Thyroid gland (tissue), 4 donors: ENCODE results near the gene CDK19.

Source experiments
- POLR2A ChIP-seq, 2 donors: fragments of 450-650 bp; IDR thresholded peaks; one replicate each; pipeline ENCODE4 v1.6.1; 2017; ENCODE audit warnings: antibody characterized with exemption in 2 of 2, mild to moderate bottlenecking in 2 of 2, moderate library complexity in 1 of 2
- TF ChIP-seq, protein P1 (sequence below), 6 experiments: fragments of 200-600 bp in 3 of 6; fragments of 450-650 bp in 3 of 6; sonication (generic) in 3 of 6; IDR thresholded peaks; one replicate each; pipeline ENCODE4 v1.5.1; 2016 to 2019; ENCODE audit warnings: antibody characterized with exemption in 6 of 6, mild to moderate bottlenecking in 2 of 6, inconsistent platforms in 1 of 6, moderate library complexity in 1 of 6

- TF ChIP-seq, protein P1, sequence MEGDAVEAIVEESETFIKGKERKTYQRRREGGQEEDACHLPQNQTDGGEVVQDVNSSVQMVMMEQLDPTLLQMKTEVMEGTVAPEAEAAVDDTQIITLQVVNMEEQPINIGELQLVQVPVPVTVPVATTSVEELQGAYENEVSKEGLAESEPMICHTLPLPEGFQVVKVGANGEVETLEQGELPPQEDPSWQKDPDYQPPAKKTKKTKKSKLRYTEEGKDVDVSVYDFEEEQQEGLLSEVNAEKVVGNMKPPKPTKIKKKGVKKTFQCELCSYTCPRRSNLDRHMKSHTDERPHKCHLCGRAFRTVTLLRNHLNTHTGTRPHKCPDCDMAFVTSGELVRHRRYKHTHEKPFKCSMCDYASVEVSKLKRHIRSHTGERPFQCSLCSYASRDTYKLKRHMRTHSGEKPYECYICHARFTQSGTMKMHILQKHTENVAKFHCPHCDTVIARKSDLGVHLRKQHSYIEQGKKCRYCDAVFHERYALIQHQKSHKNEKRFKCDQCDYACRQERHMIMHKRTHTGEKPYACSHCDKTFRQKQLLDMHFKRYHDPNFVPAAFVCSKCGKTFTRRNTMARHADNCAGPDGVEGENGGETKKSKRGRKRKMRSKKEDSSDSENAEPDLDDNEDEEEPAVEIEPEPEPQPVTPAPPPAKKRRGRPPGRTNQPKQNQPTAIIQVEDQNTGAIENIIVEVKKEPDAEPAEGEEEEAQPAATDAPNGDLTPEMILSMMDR (IDR thresholded peaks at IDR 0.05), result no peak
- TF ChIP-seq POLR2A (IDR thresholded peaks at IDR 0.05), result no peak
Measured at GRCh38 chr6:110703010-110703905, 112.0 kb downstream of the CDK19 start.
